Nephron (organoid): ENCODE results near the gene KCNK15.

Experiments used
- H3K27ac Mint-ChIP-seq, 3 experiments: 2 replicates each; pipeline ENCODE4 v1.8.0; 2020; ENCODE audit warnings: mixed read lengths in 3 of 3, mild to moderate bottlenecking in 2 of 3, moderate library complexity in 1 of 3
- H3K27me3 Mint-ChIP-seq: 2 replicates; pipeline ENCODE4 v1.8.0; 2021; ENCODE audit warnings: low read depth, mild to moderate bottlenecking, moderate library complexity, mixed read lengths
- H3K36me3 Mint-ChIP-seq: 2 replicates; pipeline ENCODE4 v1.8.0; 2020; ENCODE audit warnings: low read depth, mixed read lengths
- H3K4me1 Mint-ChIP-seq: 2 replicates; pipeline ENCODE4 v1.8.0; 2020; ENCODE audit warnings: mixed read lengths
- H3K4me3 Mint-ChIP-seq, 3 experiments: 2 replicates each; pipeline ENCODE4 v1.8.0; 2020; ENCODE audit warnings: mild to moderate bottlenecking in 3 of 3, mixed read lengths in 3 of 3, moderate library complexity in 2 of 3
- H3K9me3 Mint-ChIP-seq: 2 replicates; pipeline ENCODE4 v1.8.0; 2020; ENCODE audit warnings: mixed read lengths
- TF ChIP-seq, protein P1 (sequence below), 3 experiments: fragments of 200-600 bp; sonication (generic); IDR thresholded peaks; one replicate each; pipeline ENCODE4 v1.5.0; 2021; ENCODE audit warnings: antibody characterized with exemption in 3 of 3; ENCODE audit not compliant: unreplicated experiment in 3 of 3

The KCNK15 gene

DNA sequence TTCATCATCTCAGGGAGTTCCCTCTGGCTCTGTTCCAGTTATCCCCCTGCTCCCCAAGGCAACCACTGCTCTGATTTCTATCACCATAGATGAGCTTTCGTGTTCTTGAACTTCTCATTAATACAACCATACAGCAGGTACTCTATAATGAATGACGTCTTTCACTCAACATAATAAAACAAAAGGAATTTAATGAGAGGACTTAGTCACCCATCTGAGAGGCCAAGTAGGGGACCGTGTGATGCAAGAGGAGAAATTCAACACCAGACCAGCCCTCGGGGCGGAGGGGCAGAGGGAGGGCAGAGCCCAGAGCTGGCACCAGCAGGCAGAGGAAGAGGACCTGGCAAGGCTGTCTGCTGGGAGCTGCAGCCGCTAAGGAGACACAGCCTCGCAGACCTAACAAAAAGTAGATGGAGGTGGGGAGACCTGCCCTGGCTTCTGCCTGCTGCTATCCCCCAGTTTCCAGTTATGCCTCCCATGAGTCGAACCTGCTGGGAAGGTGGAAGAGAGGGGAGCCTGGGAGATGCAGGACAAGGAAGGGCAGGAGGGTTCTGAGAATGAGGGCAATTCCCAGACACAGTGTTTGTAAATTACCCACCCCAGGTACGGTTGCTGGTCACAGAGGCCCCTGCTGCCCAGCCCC lies 16.7 kb upstream of the KCNK15 start:
- Mint-ChIP-seq H3K9me3 (no peaks in the 10 kb centered on the region), H3K27ac (peak overlapping the region in 1 of 3 experiments; percentile 0), H3K4me1 (peaks cover 6% of the 10 kb centered on the region), H3K27me3 (peaks cover 5% of the 10 kb centered on the region), H3K4me3 (no peak overlapping the region), H3K36me3 (no peaks in the 10 kb centered on the region)
- TF ChIP-seq, protein P1, sequence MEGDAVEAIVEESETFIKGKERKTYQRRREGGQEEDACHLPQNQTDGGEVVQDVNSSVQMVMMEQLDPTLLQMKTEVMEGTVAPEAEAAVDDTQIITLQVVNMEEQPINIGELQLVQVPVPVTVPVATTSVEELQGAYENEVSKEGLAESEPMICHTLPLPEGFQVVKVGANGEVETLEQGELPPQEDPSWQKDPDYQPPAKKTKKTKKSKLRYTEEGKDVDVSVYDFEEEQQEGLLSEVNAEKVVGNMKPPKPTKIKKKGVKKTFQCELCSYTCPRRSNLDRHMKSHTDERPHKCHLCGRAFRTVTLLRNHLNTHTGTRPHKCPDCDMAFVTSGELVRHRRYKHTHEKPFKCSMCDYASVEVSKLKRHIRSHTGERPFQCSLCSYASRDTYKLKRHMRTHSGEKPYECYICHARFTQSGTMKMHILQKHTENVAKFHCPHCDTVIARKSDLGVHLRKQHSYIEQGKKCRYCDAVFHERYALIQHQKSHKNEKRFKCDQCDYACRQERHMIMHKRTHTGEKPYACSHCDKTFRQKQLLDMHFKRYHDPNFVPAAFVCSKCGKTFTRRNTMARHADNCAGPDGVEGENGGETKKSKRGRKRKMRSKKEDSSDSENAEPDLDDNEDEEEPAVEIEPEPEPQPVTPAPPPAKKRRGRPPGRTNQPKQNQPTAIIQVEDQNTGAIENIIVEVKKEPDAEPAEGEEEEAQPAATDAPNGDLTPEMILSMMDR (IDR thresholded peaks at IDR 0.05; ENCODE audit: unreplicated experiment in 3 of 3): no peak

DNA sequence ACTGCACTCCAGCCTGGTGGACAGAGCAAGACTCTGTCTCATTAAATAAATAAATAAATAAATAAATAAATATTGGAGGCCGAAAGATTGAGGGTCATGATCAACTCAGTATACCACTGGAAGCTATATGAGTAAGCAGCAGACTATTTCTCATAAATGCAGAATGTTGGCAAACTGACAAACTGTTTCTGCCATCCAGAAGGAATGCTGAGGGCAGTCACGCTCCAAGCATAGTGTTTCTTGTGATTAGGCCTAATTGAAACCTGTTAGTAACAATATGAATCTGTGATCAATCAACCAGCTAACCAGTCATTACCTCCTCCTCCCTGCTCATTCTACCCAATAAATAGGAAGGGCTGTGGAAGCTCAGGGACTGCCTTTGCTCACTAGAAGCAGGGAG lies 15.2 kb upstream of the KCNK15 start:
- H3K4me3 Mint-ChIP-seq: no peak overlapping the region
- peaks cover 5% of the 10 kb centered on the region for H3K27me3 Mint-ChIP-seq
- H3K27ac Mint-ChIP-seq: no peak overlapping the region
- H3K4me1 Mint-ChIP-seq: peaks cover 6% of the 10 kb centered on the region
- no peaks in the 10 kb centered on the region for H3K36me3 Mint-ChIP-seq
- TF ChIP-seq, protein P1 (IDR thresholded peaks at IDR 0.05; ENCODE audit: unreplicated experiment in 3 of 3): no peak
- no peaks in the 10 kb centered on the region for H3K9me3 Mint-ChIP-seq

DNA sequence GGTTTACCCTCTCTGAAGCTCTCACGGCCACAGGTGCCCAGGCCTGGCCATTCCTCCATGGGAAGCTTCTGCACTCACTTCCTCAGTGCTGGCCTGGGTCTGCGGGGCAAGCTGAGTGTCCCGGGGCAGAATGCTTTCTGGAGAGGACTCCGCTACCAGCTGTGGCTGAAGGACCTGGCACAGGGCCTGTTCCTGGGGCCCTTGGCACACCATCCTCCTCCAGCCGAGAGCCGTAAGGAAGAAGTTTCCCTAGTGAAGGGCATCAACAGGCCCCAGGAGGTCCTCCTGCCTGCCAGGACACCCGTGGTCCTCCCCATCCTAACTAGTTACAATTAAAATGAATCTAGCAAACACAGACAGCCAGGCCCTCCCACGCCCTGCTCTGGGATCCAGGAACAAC lies 14.0 kb upstream of the KCNK15 start:
- Mint-ChIP-seq H3K9me3 (no peaks in the 10 kb centered on the region), H3K27ac (no peak overlapping the region), H3K27me3 (peaks cover 5% of the 10 kb centered on the region), H3K4me3 (no peak overlapping the region), H3K4me1 (peaks cover 12% of the 10 kb centered on the region), H3K36me3 (no peaks in the 10 kb centered on the region)
- TF ChIP-seq, protein P1 (IDR thresholded peaks at IDR 0.05; ENCODE audit: unreplicated experiment in 3 of 3): no peak

DNA sequence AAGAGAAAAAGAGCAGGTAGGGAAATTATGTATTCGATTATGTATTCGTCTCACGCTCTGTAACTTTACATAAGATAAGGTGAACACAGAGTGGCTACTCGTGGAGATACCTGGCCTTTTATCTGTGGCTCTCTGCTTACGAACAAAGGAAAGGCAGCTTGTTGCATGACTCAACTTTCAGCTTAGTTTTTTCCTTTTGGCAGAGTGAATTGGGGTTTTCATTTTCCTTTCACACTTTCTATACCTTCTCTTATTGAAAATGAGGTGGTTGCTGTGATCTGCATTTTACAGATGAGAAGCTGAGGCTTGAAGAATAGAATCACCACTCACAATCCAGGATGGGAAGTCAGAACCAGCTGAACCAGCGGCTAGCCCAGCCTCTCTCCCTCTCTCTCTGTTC lies 13.3 kb upstream of the KCNK15 start:
- TF ChIP-seq, protein P1 (IDR thresholded peaks at IDR 0.05; ENCODE audit: unreplicated experiment in 3 of 3): no peak
- Mint-ChIP-seq H3K4me3 (no peak overlapping the region), H3K27me3 (peaks cover 5% of the 10 kb centered on the region), H3K9me3 (no peaks in the 10 kb centered on the region), H3K4me1 (peaks cover 12% of the 10 kb centered on the region), H3K27ac (no peak overlapping the region), H3K36me3 (no peaks in the 10 kb centered on the region)

DNA sequence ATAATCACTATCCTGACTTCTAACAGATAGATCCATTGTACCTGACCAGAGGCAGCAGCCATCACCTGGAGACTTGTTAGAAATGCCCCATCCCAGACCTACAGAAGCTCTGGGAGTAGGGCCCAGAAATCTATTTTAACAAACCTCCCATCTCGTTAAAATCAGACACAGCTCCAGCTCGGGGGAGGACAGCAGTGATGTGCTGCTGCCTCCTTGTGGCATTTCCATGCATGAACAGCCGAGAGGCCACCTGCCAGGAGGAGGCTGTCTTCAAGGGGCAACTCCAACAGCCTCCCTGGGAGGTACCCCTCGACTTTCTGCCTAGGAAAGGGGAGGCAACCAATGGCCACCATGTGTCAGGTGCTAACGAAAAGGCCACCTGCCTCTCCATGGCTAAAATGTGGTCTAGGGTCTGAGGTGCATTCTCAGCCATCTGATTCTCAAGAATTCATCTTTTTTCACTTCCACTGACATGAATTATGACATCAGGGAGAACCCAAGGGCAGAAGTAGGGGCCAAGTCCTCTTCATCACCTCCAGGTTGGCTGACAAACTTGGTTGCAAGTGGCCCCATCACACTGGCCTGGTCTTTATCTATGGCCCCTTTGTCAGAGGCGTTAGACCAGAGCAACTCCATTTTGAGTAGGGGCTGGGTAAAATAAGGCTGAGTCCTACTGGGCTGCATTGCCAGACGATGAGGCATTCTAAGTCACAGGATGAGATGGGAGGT lies 12.2 kb upstream of the KCNK15 start:
- TF ChIP-seq, protein P1 (IDR thresholded peaks at IDR 0.05; ENCODE audit: unreplicated experiment in 3 of 3): peak; percentile 72 to 82 (median 75)
- Mint-ChIP-seq H3K4me3 (no peak overlapping the region), H3K36me3 (no peaks in the 10 kb centered on the region), H3K27ac (no peak overlapping the region), H3K4me1 (peaks cover 13% of the 10 kb centered on the region), H3K27me3 (peaks cover 5% of the 10 kb centered on the region), H3K9me3 (no peaks in the 10 kb centered on the region)

DNA sequence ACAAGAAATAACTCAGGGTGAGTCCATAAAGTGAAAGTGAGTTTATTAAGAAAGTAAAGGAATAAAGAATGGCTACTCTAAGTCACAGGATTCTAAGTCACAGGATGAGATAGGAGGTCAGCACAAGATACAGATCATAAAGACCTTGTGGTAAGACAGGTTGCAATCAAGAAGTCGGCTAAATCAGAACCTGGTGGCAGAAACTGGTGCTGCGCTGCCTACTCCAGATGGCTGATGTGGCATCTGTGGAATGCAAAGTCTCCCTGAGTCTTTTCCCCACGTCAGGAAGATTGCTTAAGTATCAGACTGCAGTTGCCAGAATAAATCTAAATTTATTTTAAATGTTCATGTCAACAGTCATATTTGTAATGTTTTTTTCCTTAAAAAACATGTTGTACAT lies 10.7 kb upstream of the KCNK15 start:
- H3K4me1 Mint-ChIP-seq: peaks cover 19% of the 10 kb centered on the region
- no peak overlapping the region for H3K27ac Mint-ChIP-seq
- TF ChIP-seq, protein P1 (IDR thresholded peaks at IDR 0.05; ENCODE audit: unreplicated experiment in 3 of 3): no peak
- H3K9me3 Mint-ChIP-seq: no peaks in the 10 kb centered on the region
- no peak overlapping the region for H3K4me3 Mint-ChIP-seq
- no peaks in the 10 kb centered on the region for H3K36me3 Mint-ChIP-seq
- H3K27me3 Mint-ChIP-seq: peaks cover 12% of the 10 kb centered on the region
